Endothelial cell of umbilical vein (primary cell): ENCODE measurements around the gene AVPR2.

Source experiments
- EZH2 ChIP-seq: IDR thresholded peaks from 2 replicates; pipeline ENCODE4 v1.6.1; 2012; ENCODE audit warnings: borderline replicate concordance, low read depth, mild to moderate bottlenecking, moderate library complexity, low read length, inconsistent platforms; ENCODE audit not compliant: severe bottlenecking
- JUN ChIP-seq: IDR thresholded peaks from 2 replicates; pipeline ENCODE4 v1.6.1; 2011; ENCODE audit warnings: borderline replicate concordance, low read depth; ENCODE audit not compliant: insufficient read length, insufficient read depth
- POLR2A ChIP-seq: IDR thresholded peaks from 2 replicates; pipeline ENCODE4 v1.6.1; 2012; ENCODE audit warnings: low read depth, mild to moderate bottlenecking, control low read depth, low read length
- POLR2AphosphoS5 ChIP-seq: IDR thresholded peaks from 2 replicates; pipeline ENCODE4 v1.6.1; 2012; ENCODE audit warnings: low read depth, mild to moderate bottlenecking, control low read depth, low read length, moderate library complexity; ENCODE audit not compliant: insufficient read depth
- TF ChIP-seq, protein P1 (sequence below), 2 donors: IDR thresholded peaks; 1 replicate in 1 of 2; 2 replicates in 1 of 2; pipeline ENCODE4 v1.5.1; 2011; ENCODE audit warnings: low read length in 2 of 2, mild to moderate bottlenecking in 2 of 2, moderate library complexity in 2 of 2, control low read depth in 1 of 2, inconsistent platforms in 1 of 2, low read depth in 1 of 2; ENCODE audit not compliant: insufficient read depth in 1 of 2; ENCODE audit errors: extremely low read depth in 1 of 2

GRCh38 chrX:153956044-153956907 is 51.8 kb downstream of the AVPR2 start:
- TF ChIP-seq, protein P1, sequence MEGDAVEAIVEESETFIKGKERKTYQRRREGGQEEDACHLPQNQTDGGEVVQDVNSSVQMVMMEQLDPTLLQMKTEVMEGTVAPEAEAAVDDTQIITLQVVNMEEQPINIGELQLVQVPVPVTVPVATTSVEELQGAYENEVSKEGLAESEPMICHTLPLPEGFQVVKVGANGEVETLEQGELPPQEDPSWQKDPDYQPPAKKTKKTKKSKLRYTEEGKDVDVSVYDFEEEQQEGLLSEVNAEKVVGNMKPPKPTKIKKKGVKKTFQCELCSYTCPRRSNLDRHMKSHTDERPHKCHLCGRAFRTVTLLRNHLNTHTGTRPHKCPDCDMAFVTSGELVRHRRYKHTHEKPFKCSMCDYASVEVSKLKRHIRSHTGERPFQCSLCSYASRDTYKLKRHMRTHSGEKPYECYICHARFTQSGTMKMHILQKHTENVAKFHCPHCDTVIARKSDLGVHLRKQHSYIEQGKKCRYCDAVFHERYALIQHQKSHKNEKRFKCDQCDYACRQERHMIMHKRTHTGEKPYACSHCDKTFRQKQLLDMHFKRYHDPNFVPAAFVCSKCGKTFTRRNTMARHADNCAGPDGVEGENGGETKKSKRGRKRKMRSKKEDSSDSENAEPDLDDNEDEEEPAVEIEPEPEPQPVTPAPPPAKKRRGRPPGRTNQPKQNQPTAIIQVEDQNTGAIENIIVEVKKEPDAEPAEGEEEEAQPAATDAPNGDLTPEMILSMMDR (IDR thresholded peaks at IDR 0.05; ENCODE audit: extremely low read depth in 1 of 2, insufficient read depth in 1 of 2, low read depth in 1 of 2, low read length in 2 of 2) = no peak
- TF ChIP-seq POLR2A = no peak
- no peak for TF ChIP-seq JUN
- TF ChIP-seq POLR2AphosphoS5 = no peak
- no peak for TF ChIP-seq EZH2
